ENCODE measurements around the gene PADI4. TPM values are rescaled to one million over a fixed set of nuclear protein-coding genes. Genes with fewer than 3 reads are reported as not detected.
"Not testable (repeated sequence)": the region's sequence is repeated elsewhere in the genome, so short reads cannot be mapped to it uniquely, and the experiment has no call there.

PADI4 gene
- total RNA-seq, 2 experiments from 2014 or later: 0.12 to 0.24 TPM

GRCh38 chr1:17397910-17398695 is 90.1 kb downstream of the PADI4 start:
- Mint-ChIP-seq H3K4me3 (no peak overlapping the region), H3K27ac (no peak overlapping the region), H3K4me1 (ENCODE audit: low read depth) (no peaks in the 10 kb centered on the region), H3K36me3 (no peaks in the 10 kb centered on the region), H3K27me3 (no peaks in the 10 kb centered on the region), H3K9me3 (no peaks in the 10 kb centered on the region)
- POLR2A ChIA-PET: no interaction called here
- CTCF ChIA-PET: interaction anchor here (1.2 kb wide), 1 partner anchor 21 kb away, joined by 3 read pairs; no protein-coding TSS in a partner anchor
- no peak for DNase-seq
- intact Hi-C loops (cut with micrococcal nuclease): no loop called here

- Mint-ChIP-seq H3K27me3 (no peaks in the 10 kb centered on the region), H3K36me3 (no peaks in the 10 kb centered on the region), H3K27ac (no peak overlapping the region), H3K9me3 (no peaks in the 10 kb centered on the region), H3K4me3 (no peak overlapping the region), H3K4me1 (ENCODE audit: low read depth) (no peaks in the 10 kb centered on the region)
- ChIA-PET POLR2A (no interaction called here), CTCF (interaction anchor here (0.8 to 1.0 kb wide), 2 partner anchors 64 to 281 kb away, joined by 3 read pairs; partner anchors contain the start of gene PADI2)
- DNase-seq: no peak
- intact Hi-C loops (cut with micrococcal nuclease): no loop called here
Measured at GRCh38 chr1:17400725-17401341, 92.8 kb downstream of the PADI4 start.

GRCh38 chr1:17401841-17402240 is 93.8 kb downstream of the PADI4 start:
- no peaks in the 10 kb centered on the region for H3K9me3 Mint-ChIP-seq
- intact Hi-C loops (cut with micrococcal nuclease): no loop called here
- H3K4me3 Mint-ChIP-seq: no peak overlapping the region
- POLR2A ChIA-PET: no interaction called here
- no peaks in the 10 kb centered on the region for H3K27me3 Mint-ChIP-seq
- H3K36me3 Mint-ChIP-seq: peaks cover 2% of the 10 kb centered on the region
- H3K27ac Mint-ChIP-seq: no peak overlapping the region
- CTCF ChIA-PET: interaction anchor here (0.5 to 1.0 kb wide), 3 partner anchors 46 to 282 kb away, joined by 3 read pairs; partner anchors contain the start of gene PADI2
- DNase-seq: no peak
- H3K4me1 Mint-ChIP-seq (ENCODE audit: low read depth): no peaks in the 10 kb centered on the region

DNA sequence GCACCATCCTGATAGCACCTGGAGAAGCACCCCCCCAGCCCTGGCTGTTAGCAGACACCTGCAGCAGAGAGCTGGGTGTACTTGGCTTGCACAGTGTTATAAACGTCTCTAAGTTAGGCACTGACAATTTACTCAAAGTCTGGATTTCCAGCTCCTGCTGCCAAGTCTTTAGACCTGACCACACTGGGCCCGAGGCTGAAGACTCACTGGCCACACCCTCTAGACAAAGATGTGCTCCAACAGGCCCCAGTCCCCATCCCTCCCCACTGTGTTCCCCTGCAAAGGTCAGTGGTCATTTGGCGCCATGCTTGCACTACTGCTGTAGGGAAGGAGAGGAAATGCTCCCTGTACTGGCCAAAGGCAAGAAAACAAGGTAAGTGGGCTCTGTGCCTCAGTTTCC is 95.1 kb downstream of the PADI4 start:
- Mint-ChIP-seq H3K27me3 (no peaks in the 10 kb centered on the region), H3K4me3 (no peak overlapping the region), H3K27ac (no peak overlapping the region), H3K9me3 (no peaks in the 10 kb centered on the region), H3K36me3 (peaks cover 14% of the 10 kb centered on the region), H3K4me1 (ENCODE audit: low read depth) (no peaks in the 10 kb centered on the region)
- CTCF ChIA-PET: no interaction called here
- no peak for DNase-seq
- intact Hi-C loops (cut with micrococcal nuclease): no loop called here
- POLR2A ChIA-PET: no interaction called here

- no peak for DNase-seq
- Mint-ChIP-seq H3K27me3 (no peaks in the 10 kb centered on the region), H3K36me3 (peaks cover 23% of the 10 kb centered on the region), H3K9me3 (no peaks in the 10 kb centered on the region), H3K4me1 (ENCODE audit: low read depth) (no peaks in the 10 kb centered on the region), H3K4me3 (no peak overlapping the region), H3K27ac (no peak overlapping the region)
- intact Hi-C loops (cut with micrococcal nuclease): no loop called here
- ChIA-PET CTCF (interaction anchor here (0.6 kb wide), 1 partner anchor 49 kb away, joined by 3 read pairs; no protein-coding TSS in a partner anchor), POLR2A (no interaction called here)
Measured at GRCh38 chr1:17404034-17404684, 96.2 kb downstream of the PADI4 start.

DNA sequence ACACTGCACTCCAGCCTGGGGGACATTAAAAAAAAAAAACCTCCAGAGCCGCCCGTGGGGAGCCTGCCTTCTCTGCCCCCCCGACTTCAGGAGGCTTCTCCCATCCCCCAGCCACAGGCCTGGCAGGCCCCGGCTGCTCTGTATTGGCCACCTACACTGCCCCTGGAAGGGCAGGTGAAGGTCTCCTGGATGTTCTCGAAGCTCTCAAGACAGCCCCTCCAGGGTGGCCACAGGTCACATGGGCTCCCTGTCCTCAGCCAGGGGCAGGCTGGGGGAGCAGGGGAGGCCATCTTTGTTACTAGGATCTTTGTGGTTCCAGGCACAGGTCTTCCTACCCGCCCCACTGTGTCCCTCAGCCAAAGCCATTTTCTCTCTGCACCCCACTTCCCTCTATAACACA is 96.8 kb downstream of the PADI4 start:
- H3K36me3 Mint-ChIP-seq: peaks cover 27% of the 10 kb centered on the region
- no peak overlapping the region for H3K4me3 Mint-ChIP-seq
- no peak overlapping the region for H3K27ac Mint-ChIP-seq
- intact Hi-C loops (cut with micrococcal nuclease): no loop called here
- ChIA-PET POLR2A (no interaction called here), CTCF (no interaction called here)
- no peak for DNase-seq
- H3K4me1 Mint-ChIP-seq (ENCODE audit: low read depth): no peaks in the 10 kb centered on the region
- no peaks in the 10 kb centered on the region for H3K9me3 Mint-ChIP-seq
- no peaks in the 10 kb centered on the region for H3K27me3 Mint-ChIP-seq

GRCh38 chr1:17405898-17406759 is 98.1 kb downstream of the PADI4 start:
- no peaks in the 10 kb centered on the region for H3K4me1 Mint-ChIP-seq (ENCODE audit: low read depth)
- intact Hi-C loops (cut with micrococcal nuclease): no loop called here
- POLR2A ChIA-PET: no interaction called here
- peak; percentile 55 for DNase-seq
- H3K36me3 Mint-ChIP-seq: peaks cover 38% of the 10 kb centered on the region
- no peak overlapping the region for H3K4me3 Mint-ChIP-seq
- H3K27me3 Mint-ChIP-seq: no peaks in the 10 kb centered on the region
- no peaks in the 10 kb centered on the region for H3K9me3 Mint-ChIP-seq
- CTCF ChIA-PET: interaction anchor here (0.6 to 1.2 kb wide), 4 partner anchors 20 to 280 kb away, joined by 3 to 4 read pairs (median 3); no protein-coding TSS in a partner anchor
- no peak overlapping the region for H3K27ac Mint-ChIP-seq

GRCh38 chr1:17406760-17407475 is 98.9 kb downstream of the PADI4 start:
- H3K4me1 Mint-ChIP-seq (ENCODE audit: low read depth); H3K4me3 Mint-ChIP-seq; H3K27ac Mint-ChIP-seq; H3K27me3 Mint-ChIP-seq; POLR2A ChIA-PET; intact Hi-C loops (cut with micrococcal nuclease); H3K9me3 Mint-ChIP-seq; DNase-seq: not testable (repeated sequence)
- CTCF ChIA-PET: interaction anchor here (0.6 to 1.2 kb wide), 4 partner anchors 21 to 281 kb away, joined by 3 to 4 read pairs (median 3); no protein-coding TSS in a partner anchor
- H3K36me3 Mint-ChIP-seq: peaks cover 43% of the 10 kb centered on the region

DNA sequence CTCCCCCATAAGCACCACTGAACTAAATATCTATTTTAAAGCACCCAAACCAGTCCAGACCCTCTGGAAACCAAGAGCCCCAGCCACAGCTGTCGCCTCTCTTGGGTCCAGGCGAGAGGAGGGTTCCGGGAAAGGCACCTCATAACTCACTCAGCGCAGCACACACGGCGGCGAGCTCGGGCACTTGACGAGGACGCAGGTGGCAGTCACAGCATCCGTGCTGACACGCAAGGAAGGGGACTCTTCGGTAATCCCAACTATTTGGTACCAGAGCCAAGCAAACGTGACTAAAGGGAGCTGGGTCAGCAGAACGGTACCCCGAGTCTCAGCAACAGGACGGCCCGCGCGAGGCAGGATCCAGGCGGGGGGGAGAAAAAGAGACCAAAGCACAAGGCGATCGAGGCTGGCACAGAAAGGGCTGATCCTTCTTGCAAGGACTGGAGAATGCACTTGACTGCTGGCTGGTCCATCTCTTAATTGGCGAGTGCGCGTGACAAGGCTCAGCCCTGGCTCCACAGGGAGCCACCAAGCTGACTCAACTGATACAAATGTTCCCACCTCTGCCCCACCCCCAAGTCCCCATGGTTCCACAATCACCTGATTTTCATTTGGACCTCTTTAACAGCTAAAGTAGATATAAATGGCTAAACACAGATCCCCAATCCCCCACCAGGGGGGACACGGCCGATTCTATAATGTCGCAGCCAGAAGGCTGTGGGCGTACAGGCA is 100.0 kb downstream of the PADI4 start:
- CTCF ChIA-PET: interaction anchor here (1.0 kb wide), 1 partner anchor 198 kb away, joined by 3 read pairs; no protein-coding TSS in a partner anchor
- H3K4me3 Mint-ChIP-seq; H3K9me3 Mint-ChIP-seq; H3K4me1 Mint-ChIP-seq (ENCODE audit: low read depth); DNase-seq; intact Hi-C loops (cut with micrococcal nuclease); H3K27me3 Mint-ChIP-seq; POLR2A ChIA-PET; H3K27ac Mint-ChIP-seq: not testable (repeated sequence)
- H3K36me3 Mint-ChIP-seq: peaks cover 52% of the 10 kb centered on the region

DNA sequence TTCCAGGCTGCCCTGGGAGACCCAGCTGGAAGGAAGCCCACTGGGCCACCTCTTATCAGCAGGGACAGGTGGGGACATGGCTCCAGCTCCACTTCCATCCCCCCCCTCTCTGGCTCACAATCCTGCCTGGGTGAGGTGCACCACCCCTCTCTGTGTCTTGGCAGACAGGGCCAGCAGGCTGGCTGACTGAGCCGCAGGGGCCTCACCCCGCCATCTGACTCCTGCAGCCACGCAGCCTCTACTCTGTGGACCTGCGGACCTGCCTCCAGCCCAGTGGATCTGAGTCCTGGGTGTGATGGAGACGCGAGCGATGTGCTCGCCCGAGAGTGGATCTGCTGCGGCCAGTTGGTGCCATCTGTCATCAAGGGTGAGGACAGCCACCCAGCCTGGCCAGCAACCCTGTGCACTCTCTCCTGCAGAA is 101.4 kb downstream of the PADI4 start:
- no peak overlapping the region for H3K27ac Mint-ChIP-seq
- H3K36me3 Mint-ChIP-seq: peaks cover 60% of the 10 kb centered on the region
- intact Hi-C loops (cut with micrococcal nuclease): no loop called here
- no peaks in the 10 kb centered on the region for H3K4me1 Mint-ChIP-seq (ENCODE audit: low read depth)
- CTCF ChIA-PET: no interaction called here
- no peak overlapping the region for H3K4me3 Mint-ChIP-seq
- POLR2A ChIA-PET: no interaction called here
- H3K27me3 Mint-ChIP-seq: no peaks in the 10 kb centered on the region
- H3K9me3 Mint-ChIP-seq: no peaks in the 10 kb centered on the region
- DNase-seq: no peak

All from activated CD4-positive, alpha-beta memory T cell treated with anti-CD3 and anti-CD28 coated beads for 36 hours (primary cell).